ENCODE results near the gene FAM20C.

FAM20C gene

GRCh38 chr7:245574-246295 is 53.4 kb downstream of the FAM20C start:
- DNase-seq (ENCODE audit: low read depth), result no peak

- DNase-seq (ENCODE audit: low read depth), result no peak
These were observed 54.1 kb downstream of the FAM20C start for GRCh38 chr7:246451-246850.

GRCh38 chr7:247181-247580 is 54.8 kb downstream of the FAM20C start:
- no peak for DNase-seq (ENCODE audit: low read depth)

- DNase-seq (ENCODE audit: low read depth), result no peak
These were observed 55.3 kb downstream of the FAM20C start for GRCh38 chr7:247636-248035.

GRCh38 chr7:248732-249435 is 56.5 kb downstream of the FAM20C start:
- no peak for DNase-seq (ENCODE audit: low read depth)

GRCh38 chr7:249989-250388 is 57.6 kb downstream of the FAM20C start:
- no peak for DNase-seq (ENCODE audit: low read depth)

GRCh38 chr7:250523-250922 is 58.2 kb downstream of the FAM20C start:
- no peak for DNase-seq (ENCODE audit: low read depth)

GRCh38 chr7:251005-251404 is 58.6 kb downstream of the FAM20C start:
- DNase-seq (ENCODE audit: low read depth), result no peak

GRCh38 chr7:251446-252175 is 59.2 kb downstream of the FAM20C start:
- no peak for DNase-seq (ENCODE audit: low read depth)

GRCh38 chr7:252216-252965 is 60.0 kb downstream of the FAM20C start:
- DNase-seq (ENCODE audit: low read depth), result no peak

- no peak for DNase-seq (ENCODE audit: low read depth)
These were observed 60.6 kb downstream of the FAM20C start for GRCh38 chr7:252981-253380.

GRCh38 chr7:253581-254336 is 61.4 kb downstream of the FAM20C start:
- DNase-seq (ENCODE audit: low read depth), result no peak

GRCh38 chr7:254337-255037 is 62.1 kb downstream of the FAM20C start:
- DNase-seq (ENCODE audit: low read depth), result no peak

- no peak for DNase-seq (ENCODE audit: low read depth)
These were observed 62.7 kb downstream of the FAM20C start for GRCh38 chr7:255038-255435.

- DNase-seq (ENCODE audit: low read depth), result no peak
These were observed 63.5 kb downstream of the FAM20C start for GRCh38 chr7:255721-256361.

GRCh38 chr7:256461-256940 is 64.1 kb downstream of the FAM20C start:
- DNase-seq (ENCODE audit: low read depth), result no peak

GRCh38 chr7:256981-257646 is 64.7 kb downstream of the FAM20C start:
- DNase-seq (ENCODE audit: low read depth), result no peak

GRCh38 chr7:257647-257992 is 65.2 kb downstream of the FAM20C start:
- no peak for DNase-seq (ENCODE audit: low read depth)

- DNase-seq (ENCODE audit: low read depth), result no peak
These were observed 66.3 kb downstream of the FAM20C start for GRCh38 chr7:258476-259190.

Measured in activated gamma-delta T cell treated with anti-CD3 and anti-CD28 coated beads, Interleukin-2, amount 50 U/mL, for 16 hours (primary cell).